Activated naive CD8-positive, alpha-beta T cell treated with anti-CD3 and anti-CD28 coated beads for 36 hours (primary cell): ENCODE results near the gene PARP8. TPM values are rescaled to one million over a fixed set of nuclear protein-coding genes. Genes with fewer than 3 reads are reported as not detected.

ENCODE experiments used
- DNase-seq: peaks from one replicate; pipeline ENCODE4 v3.0.0; 2021
- H3K27ac Mint-ChIP-seq: one replicate; pipeline ENCODE4 v1.8.0; 2022; ENCODE audit warnings: mild to moderate bottlenecking, moderate library complexity, mixed read lengths
- H3K27me3 Mint-ChIP-seq: one replicate; pipeline ENCODE4 v1.8.0; 2022; ENCODE audit warnings: mild to moderate bottlenecking, mixed read lengths
- H3K36me3 Mint-ChIP-seq: one replicate; pipeline ENCODE4 v1.8.0; 2021; ENCODE audit warnings: mild to moderate bottlenecking, mixed read lengths
- H3K4me1 Mint-ChIP-seq: one replicate; pipeline ENCODE4 v1.8.0; 2021; ENCODE audit warnings: mixed read lengths
- H3K4me3 Mint-ChIP-seq: one replicate; pipeline ENCODE4 v1.8.0; 2022; ENCODE audit warnings: mild to moderate bottlenecking, moderate library complexity, mixed read lengths
- H3K9me3 Mint-ChIP-seq: one replicate; pipeline ENCODE4 v1.8.0; 2022; ENCODE audit warnings: mixed read lengths
- total RNA-seq, 2 experiments: library from RNA; stranded (reverse); gene quantifications; one replicate each; pipeline ENCODE4 v1.2.3, GENCODE V29; 2021

PARP8 gene
- total RNA-seq, 2 experiments from 2014 or later, result 41.0 to 43.6 TPM

- H3K4me1 Mint-ChIP-seq, result no peaks in the 10 kb centered on the region
- no peak overlapping the region for H3K27ac Mint-ChIP-seq
- no peaks in the 10 kb centered on the region for H3K36me3 Mint-ChIP-seq
- H3K27me3 Mint-ChIP-seq, result peaks cover 9% of the 10 kb centered on the region
- DNase-seq, result no peak
- H3K9me3 Mint-ChIP-seq, result no peaks in the 10 kb centered on the region
- H3K4me3 Mint-ChIP-seq, result no peak overlapping the region
Observed at GRCh38 chr5:50888751-50889150, 222.3 kb downstream of the PARP8 start.

DNA sequence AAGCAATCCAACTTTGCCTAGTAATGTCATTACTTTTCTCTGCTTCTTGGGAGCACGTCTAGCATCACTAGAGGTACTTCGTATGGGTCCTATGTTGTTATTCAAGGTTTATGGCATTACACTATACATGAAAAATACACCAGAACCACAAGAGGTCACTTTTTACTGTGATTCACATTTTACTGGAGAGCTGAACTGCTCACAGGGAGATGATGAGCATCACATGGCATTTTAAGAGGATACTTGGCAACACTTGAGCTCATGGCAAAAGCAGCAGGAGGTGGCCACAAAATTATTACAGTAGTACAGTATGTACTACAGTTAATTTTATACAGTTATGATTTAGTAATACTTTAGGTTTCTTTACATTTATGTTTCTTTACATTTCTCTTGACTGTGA lies 223.4 kb downstream of the PARP8 start:
- Mint-ChIP-seq H3K4me3 (no peak overlapping the region), H3K36me3 (no peaks in the 10 kb centered on the region), H3K27me3 (peaks cover 8% of the 10 kb centered on the region), H3K4me1 (no peaks in the 10 kb centered on the region), H3K9me3 (no peaks in the 10 kb centered on the region), H3K27ac (no peak overlapping the region)
- DNase-seq, result no peak

Other genes starting within 250 kb of the PARP8 start
- gene EMB, start 225.3 kb upstream of the PARP8 start, total RNA-seq, result 10 to 100 TPM; 59.5 to 60.8 TPM